HEK293T (cell line): ENCODE data around the gene CDC25C.
"Not testable (repeated sequence)": the region's sequence is repeated elsewhere in the genome, so short reads cannot be mapped to it uniquely, and the experiment has no call there.

ENCODE experiments used
- CTCF ChIA-PET: fragments of 350-600 bp; formaldehyde crosslinking; extraction: SDS; loops from one replicate; lab custom pipeline; 2021; ENCODE audit warnings: antibody characterized with exemption, inconsistent platforms; lab: Yijun Ruan, JAX
- POLR2A ChIA-PET: fragments of 350-600 bp; formaldehyde crosslinking; extraction: SDS; loops from one replicate; lab custom pipeline; 2020; ENCODE audit warnings: antibody characterized with exemption, inconsistent platforms; lab: Yijun Ruan, JAX
- DNase-seq: peaks from one replicate; pipeline ENCODE4 v3.0.0; 2012; ENCODE audit warnings: mixed read lengths; ENCODE audit errors: extremely low spot score
- ARNT ChIP-seq: fragments of 450-650 bp; IDR thresholded peaks from 2 replicates; pipeline ENCODE4 v1.6.1; 2017; ENCODE audit warnings: mild to moderate bottlenecking
- BHLHE40 ChIP-seq: fragments of 450-650 bp; IDR thresholded peaks from 2 replicates; pipeline ENCODE4 v1.6.1; 2016; ENCODE audit warnings: mild to moderate bottlenecking, moderate library complexity, borderline replicate concordance
- CTBP1 ChIP-seq: fragments of 450-650 bp; IDR thresholded peaks from 2 replicates; pipeline ENCODE4 v1.6.1; 2016; ENCODE audit warnings: borderline replicate concordance
- ELF4 ChIP-seq: fragments of 450-650 bp; IDR thresholded peaks from 2 replicates; pipeline ENCODE4 v1.6.1; 2017; ENCODE audit warnings: antibody characterized with exemption
- FOXA1 ChIP-seq: fragments of 450-650 bp; IDR thresholded peaks from 2 replicates; pipeline ENCODE4 v1.6.1; 2016; ENCODE audit warnings: mild to moderate bottlenecking
- FOXK2 ChIP-seq: fragments of 450-650 bp; IDR thresholded peaks from 2 replicates; pipeline ENCODE4 v1.6.1; 2016; ENCODE audit warnings: mild to moderate bottlenecking
- FOXM1 ChIP-seq: fragments of 450-650 bp; IDR thresholded peaks from 2 replicates; pipeline ENCODE4 v1.6.1; 2017; ENCODE audit warnings: mild to moderate bottlenecking, borderline replicate concordance
- HDGF ChIP-seq: fragments of 450-650 bp; IDR thresholded peaks from 2 replicates; pipeline ENCODE4 v1.6.1; 2017; ENCODE audit warnings: antibody characterized with exemption, borderline replicate concordance
- L3MBTL2 ChIP-seq: fragments of 450-650 bp; conservative IDR thresholded peaks from 2 replicates; pipeline ENCODE4 v1.6.1; 2016; ENCODE audit warnings: mild to moderate bottlenecking
- LEF1 ChIP-seq: fragments of 450-650 bp; IDR thresholded peaks from 2 replicates; pipeline ENCODE4 v1.6.1; 2017; ENCODE audit warnings: mild to moderate bottlenecking, borderline replicate concordance
- NFRKB ChIP-seq: fragments of 450-650 bp; IDR thresholded peaks from 2 replicates; pipeline ENCODE4 v1.6.1; 2016; ENCODE audit warnings: mild to moderate bottlenecking, moderate library complexity
- PKNOX1 ChIP-seq: fragments of 450-650 bp; IDR thresholded peaks from 2 replicates; pipeline ENCODE4 v1.6.1; 2016
- SP1 ChIP-seq: fragments of 450-650 bp; IDR thresholded peaks from 2 replicates; pipeline ENCODE4 v1.6.1; 2017
- SUZ12 ChIP-seq: fragments of 450-650 bp; IDR thresholded peaks from 2 replicates; pipeline ENCODE4 v1.6.1; 2016; ENCODE audit warnings: mild to moderate bottlenecking
- TARDBP ChIP-seq: fragments of 450-650 bp; IDR thresholded peaks from 2 replicates; pipeline ENCODE4 v1.6.1; 2016
- ZNF384 ChIP-seq: fragments of 450-650 bp; IDR thresholded peaks from 2 replicates; pipeline ENCODE4 v1.6.1; 2016

Gene CDC25C

DNA sequence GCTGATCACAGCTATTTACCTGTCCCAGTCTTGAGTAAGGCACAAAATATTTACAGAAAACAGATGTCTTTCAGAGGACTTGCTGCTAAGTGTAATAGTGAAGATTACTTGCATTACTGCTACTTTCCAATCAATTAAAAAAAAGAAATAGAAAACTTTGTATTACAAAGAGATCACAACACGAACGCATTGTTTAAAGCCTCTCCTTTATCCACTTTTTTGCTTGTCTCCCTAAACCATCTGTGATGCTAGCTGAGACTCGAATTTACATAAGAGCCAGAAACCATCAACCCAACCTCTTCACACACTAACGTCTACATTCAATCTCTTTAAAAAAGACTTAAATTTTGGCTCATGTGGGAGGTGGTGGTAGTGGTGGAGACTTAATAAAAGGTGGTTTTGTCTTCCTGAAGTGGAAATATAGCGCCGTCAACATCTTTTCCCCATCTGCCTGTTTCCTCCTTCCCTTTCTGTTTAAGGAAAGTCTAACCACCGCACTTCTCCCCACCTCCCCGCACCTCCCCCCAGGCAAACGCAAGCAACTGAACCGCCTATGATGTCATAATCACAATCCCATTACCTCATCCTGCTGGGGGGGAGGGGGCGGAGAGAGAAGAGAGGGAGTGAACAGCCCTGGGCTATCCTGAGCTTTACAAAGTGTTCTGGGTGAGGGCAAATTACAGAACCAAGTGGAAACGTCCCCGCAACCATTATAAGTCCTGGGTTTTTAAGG, 5.5 kb upstream of the CDC25C start:
- TF ChIP-seq BHLHE40 = no peak
- no peak for TF ChIP-seq L3MBTL2
- no peak for TF ChIP-seq FOXM1
- TF ChIP-seq FOXK2 = no peak
- TF ChIP-seq NFRKB = no peak
- TF ChIP-seq CTBP1 = no peak
- no peak for TF ChIP-seq ZNF384
- TF ChIP-seq PKNOX1 = no peak
- peak; percentile 92 for TF ChIP-seq TARDBP
- ChIA-PET POLR2A (interaction anchor here (0.8 to 8.2 kb wide), 8 partner anchors 14 to 425 kb away, joined by 3 to 124 read pairs (median 4); partner anchors contain the start of genes KDM3B and KIF20A), CTCF (interaction anchor here (0.6 to 4.0 kb wide), 2 partner anchors 16 to 118 kb away, joined by 4 to 39 read pairs; partner anchors contain the start of gene KDM3B)
- DNase-seq = peak; percentile 74

DNA sequence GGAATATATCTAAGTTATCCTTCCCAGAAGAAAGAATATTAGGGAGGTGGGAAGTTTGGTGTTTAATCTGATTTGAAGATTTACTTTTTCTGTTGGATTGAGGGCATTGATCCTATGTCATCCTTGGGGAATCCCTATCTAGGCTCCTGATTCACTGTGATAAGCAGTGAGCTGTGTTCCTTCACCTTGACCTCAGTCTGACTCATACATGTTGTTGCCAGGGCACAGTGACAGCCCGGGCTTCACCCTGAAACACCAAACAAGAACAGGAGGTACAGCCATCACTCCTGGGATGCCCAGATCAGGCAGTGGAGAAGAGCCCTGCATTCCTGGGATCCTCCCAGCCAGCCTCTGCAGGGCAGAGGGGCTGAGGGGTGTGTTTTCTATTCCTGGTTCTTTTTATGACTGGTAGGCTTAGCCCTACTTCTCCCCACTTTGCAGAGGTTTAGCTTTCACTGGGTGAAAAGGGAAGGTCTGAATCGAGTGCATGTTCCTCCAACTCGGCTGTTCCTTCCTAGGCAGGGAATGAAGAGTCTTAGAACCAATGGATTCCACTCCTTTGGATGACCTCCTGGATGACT, 3.4 kb upstream of the CDC25C start:
- POLR2A ChIA-PET = interaction anchor here (1.8 to 8.2 kb wide), 2 partner anchors 16 to 122 kb away, joined by 6 to 124 read pairs; partner anchors contain the start of genes CDC23 and KDM3B
- CTCF ChIA-PET = interaction anchor here (2.6 kb wide), 1 partner anchor 17 kb away, joined by 9 read pairs; no protein-coding TSS in a partner anchor
- TF ChIP-seq ZNF384 = no peak
- TF ChIP-seq SUZ12 = no peak
- no peak for TF ChIP-seq ARNT
- no peak for TF ChIP-seq SP1
- no peak for TF ChIP-seq L3MBTL2
- no peak for TF ChIP-seq TARDBP
- no peak for TF ChIP-seq PKNOX1
- TF ChIP-seq HDGF = no peak
- TF ChIP-seq CTBP1 = no peak
- no peak for TF ChIP-seq FOXM1
- TF ChIP-seq BHLHE40 = no peak
- no peak for TF ChIP-seq NFRKB
- TF ChIP-seq FOXA1 = no peak
- TF ChIP-seq LEF1 = no peak
- no peak for TF ChIP-seq ELF4
- TF ChIP-seq FOXK2 = no peak
- no peak for DNase-seq

DNA sequence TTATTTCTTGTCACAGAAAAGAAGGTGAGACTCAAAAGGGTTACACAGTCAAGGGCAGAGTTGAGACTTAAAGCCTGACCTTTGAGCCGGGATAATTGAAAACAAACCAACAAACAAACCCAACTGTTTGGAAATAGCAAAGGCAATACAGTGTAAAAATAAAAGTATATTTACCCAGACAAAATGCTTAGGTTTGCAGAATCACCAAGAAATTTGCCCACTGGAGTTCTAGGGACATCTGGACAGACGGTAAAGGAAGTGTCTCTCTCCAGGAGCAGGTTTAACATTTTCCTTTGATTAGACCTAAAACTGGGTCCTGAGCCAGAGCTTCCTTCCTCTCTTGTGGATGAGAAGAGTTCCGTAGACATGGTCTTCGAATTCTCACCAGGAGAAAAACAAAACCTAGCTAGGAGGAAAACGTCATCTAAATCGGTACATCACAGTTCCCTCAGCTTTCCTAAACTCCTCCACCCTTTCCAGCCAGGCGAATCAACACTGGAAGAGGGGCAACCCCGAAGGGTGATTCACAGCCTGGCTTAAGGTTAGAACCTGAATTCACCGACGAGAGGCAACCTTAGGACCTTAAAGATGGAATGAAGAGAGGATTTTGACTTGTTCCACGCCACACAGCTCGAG, 673 bp downstream of the CDC25C start:
- no peak for DNase-seq
- ChIA-PET POLR2A (interaction anchor here (0.6 to 3.5 kb wide), 21 partner anchors 8 to 442 kb away, joined by 3 to 51 read pairs (median 4); partner anchors contain the start of genes CDC23, KDM3B and KIF20A), CTCF (interaction anchor here (1.2 to 2.6 kb wide), 2 partner anchors 22 to 262 kb away, joined by 3 to 22 read pairs; partner anchors contain the start of gene KDM3B)
- TF ChIP-seq PKNOX1 = no peak
- no peak for TF ChIP-seq BHLHE40
- no peak for TF ChIP-seq CTBP1
- TF ChIP-seq ZNF384 = no peak
- TF ChIP-seq NFRKB = no peak
- TF ChIP-seq SP1 = no peak
- no peak for TF ChIP-seq FOXK2
- no peak for TF ChIP-seq L3MBTL2
- TF ChIP-seq ARNT = no peak
- no peak for TF ChIP-seq FOXA1
- TF ChIP-seq LEF1 = no peak
- TF ChIP-seq FOXM1 = no peak
- no peak for TF ChIP-seq HDGF
- TF ChIP-seq ELF4 = no peak
- no peak for TF ChIP-seq TARDBP
- no peak for TF ChIP-seq SUZ12

DNA sequence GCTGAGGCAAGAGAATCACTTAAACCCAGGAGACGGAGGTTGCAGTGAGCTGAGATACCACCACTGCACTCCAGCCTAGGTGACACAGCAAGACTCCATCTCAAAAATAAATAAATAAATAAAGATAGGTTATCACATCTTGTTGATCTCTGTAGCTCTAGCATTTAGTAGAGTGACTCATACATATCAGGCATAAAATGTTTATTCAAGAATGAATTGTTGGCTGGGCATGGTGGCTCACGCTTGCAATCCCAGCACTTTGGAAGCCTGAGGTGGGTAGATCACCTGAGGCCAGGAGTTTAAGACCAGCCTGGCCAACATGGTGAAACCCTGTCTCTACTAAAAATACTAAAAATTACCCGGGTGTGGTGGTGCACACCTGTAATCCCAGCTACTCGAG, 13.4 kb downstream of the CDC25C start:
- CTCF ChIA-PET = interaction anchor here (1.1 kb wide), 1 partner anchor 34 kb away, joined by 3 read pairs; the partner anchor contains the start of gene KDM3B
- POLR2A ChIA-PET, DNase-seq: not testable (repeated sequence)

DNA sequence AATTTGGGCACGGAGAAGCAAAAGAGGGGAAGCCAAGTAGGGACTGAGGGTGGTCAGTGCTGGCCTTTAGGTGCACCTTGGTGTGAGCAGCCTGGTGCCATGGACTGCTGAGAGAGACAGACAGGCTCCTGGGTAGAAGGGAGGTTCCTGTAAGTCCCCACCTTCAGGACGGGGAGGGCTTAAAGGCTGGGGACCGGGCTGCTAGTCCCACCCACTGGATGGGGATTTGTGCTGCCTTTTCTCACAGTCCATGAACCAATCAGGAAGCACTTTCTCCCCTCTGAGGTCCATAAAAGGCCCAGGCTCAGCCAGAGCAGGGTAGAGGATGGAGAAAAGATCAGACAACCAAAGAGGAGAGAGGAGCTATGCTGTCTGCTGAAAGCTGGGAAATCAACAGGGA, 15.2 kb downstream of the CDC25C start:
- TF ChIP-seq NFRKB (no peak), FOXK2 (no peak), TARDBP (no peak), LEF1 (no peak), ELF4 (no peak), FOXM1 (no peak), BHLHE40 (no peak), PKNOX1 (no peak), SUZ12 (no peak), ZNF384 (no peak), L3MBTL2 (no peak), SP1 (no peak), FOXA1 (no peak), HDGF (no peak), ARNT (no peak), CTBP1 (no peak)
- CTCF ChIA-PET = no interaction called here
- DNase-seq = no peak
- POLR2A ChIA-PET = no interaction called here
